ENCODE data around the gene NAP1L1.

NAP1L1 gene

DNA sequence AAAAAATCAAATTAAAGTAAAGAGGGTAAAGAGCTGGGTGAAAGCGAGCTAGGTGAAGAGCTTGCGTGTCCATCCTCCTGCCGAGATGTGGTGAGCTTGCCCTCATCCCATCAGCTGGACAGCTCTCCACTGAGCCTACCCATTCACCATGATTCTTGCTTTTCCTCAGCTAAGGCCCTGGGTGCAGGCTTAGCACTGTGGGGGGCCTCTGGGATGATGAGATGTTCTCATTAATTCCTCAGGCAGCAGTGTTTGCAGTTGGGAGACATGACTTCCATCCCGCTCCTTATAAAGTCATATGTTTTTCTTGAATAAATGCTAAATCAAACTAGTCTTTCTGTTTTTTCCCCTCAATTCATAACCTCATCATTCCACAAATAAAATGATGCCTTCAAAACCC lies 70.9 kb downstream of the NAP1L1 start:
- H3K27ac ChIP-seq (ENCODE audit: insufficient read depth in 1 of 2, low read depth in 1 of 2, low read length in 2 of 2, poor library complexity in 1 of 2, severe bottlenecking in 2 of 2): no peak overlapping the region
- 95% methylated on average over 3 of the region's 4 CpGs for WGBS (ENCODE audit: insufficient coverage)
- H3K36me3 ChIP-seq (ENCODE audit: control insufficient read depth in 4 of 4, insufficient read depth in 4 of 4, low read length in 3 of 4): no peaks in the 10 kb centered on the region
- peaks cover 0 to 2% (median 0%) of the 10 kb centered on the region in 5 experiments for H3K9me3 ChIP-seq (ENCODE audit: control extremely low read depth in 1 of 5, control insufficient read depth in 4 of 5, insufficient read depth in 2 of 5, low read depth in 1 of 5, low read length in 4 of 5)
- no peak overlapping the region for H3K4me3 ChIP-seq (ENCODE audit: control insufficient read depth in 1 of 7, extremely low read depth in 1 of 7, insufficient read depth in 4 of 7, low read depth in 2 of 7, low read length in 6 of 7)
- ChIA-PET POLR2A (interaction anchor here (0.7 kb wide), 1 partner anchor 372 kb away, joined by 3 read pairs; no protein-coding TSS in a partner anchor), CTCF (interaction anchor here (1.0 to 1.5 kb wide), 2 partner anchors 14 to 18 kb away, joined by 4 read pairs; partner anchors contain the start of gene PHLDA1)
- H3K27me3 ChIP-seq (replicated peaks in 2 of 5; ENCODE audit: control insufficient read depth in 4 of 5, insufficient read depth in 5 of 5, low read length in 4 of 5): peaks cover 0 to 2% (median 0%) of the 10 kb centered on the region in 5 experiments
- peaks cover 0 to 3% (median 0%) of the 10 kb centered on the region in 4 experiments for H3K4me1 ChIP-seq (ENCODE audit: control extremely low read depth in 1 of 4, control insufficient read depth in 4 of 4, insufficient read depth in 4 of 4, low read length in 3 of 4)
- no peak for DNase-seq

DNA sequence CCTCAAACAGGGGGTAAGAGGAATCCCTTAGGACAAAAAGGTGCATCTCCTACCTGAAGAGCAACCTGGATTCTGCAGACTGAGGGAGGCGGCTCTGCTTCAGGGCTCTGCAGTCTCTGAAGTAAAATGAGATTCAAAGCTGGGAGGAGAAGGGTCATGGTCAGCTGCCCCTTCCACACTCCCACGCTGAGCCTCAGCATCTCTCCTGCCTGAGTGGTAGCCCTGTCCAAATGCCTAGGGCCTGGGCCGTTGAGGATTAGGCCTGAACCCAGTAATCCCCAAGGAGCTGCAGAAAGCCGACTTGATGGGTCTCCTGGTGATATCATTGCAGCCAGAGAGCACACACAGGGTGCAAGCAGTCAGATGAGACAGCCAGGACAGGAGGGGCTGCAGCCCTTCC lies 71.8 kb downstream of the NAP1L1 start:
- ChIA-PET CTCF (interaction anchor here (1.0 to 1.5 kb wide), 3 partner anchors 15 to 81 kb away, joined by 3 to 4 read pairs (median 4); partner anchors contain the start of gene PHLDA1), POLR2A (no interaction called here)
- Histone ChIP-seq H3K4me3 (ENCODE audit: control insufficient read depth in 1 of 7, extremely low read depth in 1 of 7, insufficient read depth in 4 of 7, low read depth in 2 of 7, low read length in 6 of 7) (no peak overlapping the region), H3K9me3 (ENCODE audit: control extremely low read depth in 1 of 5, control insufficient read depth in 4 of 5, insufficient read depth in 2 of 5, low read depth in 1 of 5, low read length in 4 of 5) (peaks cover 0 to 2% (median 0%) of the 10 kb centered on the region in 5 experiments), H3K36me3 (ENCODE audit: control insufficient read depth in 4 of 4, insufficient read depth in 4 of 4, low read length in 3 of 4) (no peaks in the 10 kb centered on the region), H3K27me3 (replicated peaks in 2 of 5; ENCODE audit: control insufficient read depth in 4 of 5, insufficient read depth in 5 of 5, low read length in 4 of 5) (peaks cover 0 to 2% (median 0%) of the 10 kb centered on the region in 5 experiments), H3K4me1 (ENCODE audit: control extremely low read depth in 1 of 4, control insufficient read depth in 4 of 4, insufficient read depth in 4 of 4, low read length in 3 of 4) (no peaks in the 10 kb centered on the region), H3K27ac (ENCODE audit: insufficient read depth in 1 of 2, low read depth in 1 of 2, low read length in 2 of 2, poor library complexity in 1 of 2, severe bottlenecking in 2 of 2) (no peak overlapping the region)
- WGBS (ENCODE audit: insufficient coverage): 100% methylated on average over 3 of the region's 4 CpGs
- DNase-seq: no peak

DNA sequence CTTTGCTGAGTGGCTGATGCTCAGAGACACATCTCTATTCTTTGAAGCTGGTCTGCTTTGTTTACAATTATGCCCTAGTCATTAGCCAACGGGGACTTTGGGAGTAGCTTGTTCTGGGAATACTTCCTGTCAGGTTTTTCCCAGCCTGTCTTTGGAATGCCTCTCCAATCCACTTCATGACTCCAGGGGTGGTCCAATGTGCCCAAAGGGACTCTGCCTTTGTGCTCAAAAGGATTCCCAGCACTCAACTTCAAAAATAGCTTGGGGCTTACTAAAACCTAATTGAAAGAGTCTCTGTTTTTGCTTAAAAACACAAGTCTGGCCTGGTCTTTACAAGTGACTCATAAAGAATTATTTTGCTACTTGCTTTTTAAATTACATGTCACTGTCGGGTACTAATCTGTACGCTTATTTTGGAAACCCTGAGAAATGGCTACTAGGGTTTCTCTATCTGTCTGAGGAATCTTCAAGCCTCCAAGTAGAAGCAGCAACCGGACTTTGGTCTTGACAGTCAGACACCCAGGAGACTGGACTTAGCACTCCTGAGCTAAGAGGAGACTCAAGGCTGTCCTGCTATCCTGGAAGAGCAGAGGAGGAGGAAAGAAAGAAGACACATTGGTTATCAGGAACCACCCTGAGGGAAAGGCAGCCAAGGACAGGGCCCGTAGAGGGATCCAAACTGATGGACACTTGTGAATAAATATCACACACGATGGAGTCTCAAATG lies 73.6 kb downstream of the NAP1L1 start:
- DNase-seq: no peak
- Histone ChIP-seq H3K27ac (ENCODE audit: insufficient read depth in 1 of 2, low read depth in 1 of 2, low read length in 2 of 2, poor library complexity in 1 of 2, severe bottlenecking in 2 of 2) (no peak overlapping the region), H3K9me3 (ENCODE audit: control extremely low read depth in 1 of 5, control insufficient read depth in 4 of 5, insufficient read depth in 2 of 5, low read depth in 1 of 5, low read length in 4 of 5) (peaks cover 0 to 1% (median 0%) of the 10 kb centered on the region in 5 experiments), H3K4me1 (ENCODE audit: control extremely low read depth in 1 of 4, control insufficient read depth in 4 of 4, insufficient read depth in 4 of 4, low read length in 3 of 4) (no peaks in the 10 kb centered on the region), H3K27me3 (replicated peaks in 2 of 5; ENCODE audit: control insufficient read depth in 4 of 5, insufficient read depth in 5 of 5, low read length in 4 of 5) (peaks cover 0 to 5% (median 0%) of the 10 kb centered on the region in 5 experiments), H3K4me3 (ENCODE audit: control insufficient read depth in 1 of 7, extremely low read depth in 1 of 7, insufficient read depth in 4 of 7, low read depth in 2 of 7, low read length in 6 of 7) (no peak overlapping the region), H3K36me3 (ENCODE audit: control insufficient read depth in 4 of 4, insufficient read depth in 4 of 4, low read length in 3 of 4) (no peaks in the 10 kb centered on the region)
- ChIA-PET POLR2A (no interaction called here), CTCF (no interaction called here)
- WGBS (ENCODE audit: insufficient coverage): 99% methylated on average over 6 of the region's 6 CpGs

DNA sequence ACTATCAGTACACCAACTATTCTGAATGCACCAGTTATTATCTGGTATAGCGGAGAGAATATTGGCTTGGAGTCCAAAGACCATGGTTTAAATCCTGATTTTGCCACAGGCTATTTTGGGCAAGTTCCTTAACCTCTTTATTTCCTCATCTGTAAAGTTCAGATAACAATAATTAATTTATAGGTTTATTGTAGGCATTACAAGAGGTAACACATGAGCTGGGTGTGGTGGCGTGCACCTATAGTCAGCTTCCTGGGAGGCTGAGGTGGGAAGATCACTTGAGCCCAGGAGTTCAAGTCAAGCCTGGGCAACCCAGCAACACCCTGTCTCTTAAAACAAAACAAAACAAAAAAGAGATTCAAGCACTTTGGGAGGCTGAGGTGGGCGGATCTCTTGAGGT lies 76.1 kb downstream of the NAP1L1 start:
- Histone ChIP-seq H3K4me1 (ENCODE audit: control extremely low read depth in 1 of 4, control insufficient read depth in 4 of 4, insufficient read depth in 4 of 4, low read length in 3 of 4) (no peaks in the 10 kb centered on the region), H3K4me3 (ENCODE audit: control insufficient read depth in 1 of 7, extremely low read depth in 1 of 7, insufficient read depth in 4 of 7, low read depth in 2 of 7, low read length in 6 of 7) (no peak overlapping the region), H3K27me3 (replicated peaks in 2 of 5; ENCODE audit: control insufficient read depth in 4 of 5, insufficient read depth in 5 of 5, low read length in 4 of 5) (peaks cover 0 to 5% (median 0%) of the 10 kb centered on the region in 5 experiments), H3K27ac (ENCODE audit: insufficient read depth in 1 of 2, low read depth in 1 of 2, low read length in 2 of 2, poor library complexity in 1 of 2, severe bottlenecking in 2 of 2) (no peak overlapping the region), H3K9me3 (ENCODE audit: control extremely low read depth in 1 of 5, control insufficient read depth in 4 of 5, insufficient read depth in 2 of 5, low read depth in 1 of 5, low read length in 4 of 5) (peaks cover 0 to 5% (median 0%) of the 10 kb centered on the region in 5 experiments), H3K36me3 (ENCODE audit: control insufficient read depth in 4 of 4, insufficient read depth in 4 of 4, low read length in 3 of 4) (no peaks in the 10 kb centered on the region)
- WGBS (ENCODE audit: insufficient coverage): no CpG with 5 or more reads among the region's 3 CpGs
- CTCF ChIA-PET: no interaction called here
- POLR2A ChIA-PET: interaction anchor here (0.6 kb wide), 1 partner anchor 12 kb away, joined by 3 read pairs; no protein-coding TSS in a partner anchor
- DNase-seq: no peak

DNA sequence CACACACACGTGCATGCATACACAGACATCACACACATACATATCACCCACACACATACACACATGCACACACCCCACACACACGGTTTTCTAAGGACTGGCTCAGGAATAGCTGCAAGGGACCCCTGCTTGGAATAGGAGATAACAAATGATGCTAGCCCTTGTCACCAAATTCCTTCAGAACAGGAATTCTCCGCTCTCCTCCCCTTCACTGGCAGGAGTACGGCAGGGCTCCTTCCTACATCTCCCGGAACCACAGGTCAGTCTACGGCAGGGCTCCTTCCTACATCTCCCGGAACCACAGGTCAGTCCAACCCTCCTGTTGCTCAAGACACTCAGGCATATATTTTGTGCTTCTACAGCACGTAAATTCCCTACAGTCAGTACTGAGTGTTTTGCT lies 76.8 kb downstream of the NAP1L1 start:
- no peaks in the 10 kb centered on the region for H3K36me3 ChIP-seq (ENCODE audit: control insufficient read depth in 4 of 4, insufficient read depth in 4 of 4, low read length in 3 of 4)
- H3K9me3 ChIP-seq (ENCODE audit: control extremely low read depth in 1 of 5, control insufficient read depth in 4 of 5, insufficient read depth in 2 of 5, low read depth in 1 of 5, low read length in 4 of 5): peaks cover 0 to 5% (median 0%) of the 10 kb centered on the region in 5 experiments
- H3K27ac ChIP-seq (ENCODE audit: insufficient read depth in 1 of 2, low read depth in 1 of 2, low read length in 2 of 2, poor library complexity in 1 of 2, severe bottlenecking in 2 of 2): no peak overlapping the region
- DNase-seq: no peak
- ChIA-PET POLR2A (no interaction called here), CTCF (no interaction called here)
- 96% methylated on average over 6 of the region's 8 CpGs for WGBS (ENCODE audit: insufficient coverage)
- no peaks in the 10 kb centered on the region for H3K4me1 ChIP-seq (ENCODE audit: control extremely low read depth in 1 of 4, control insufficient read depth in 4 of 4, insufficient read depth in 4 of 4, low read length in 3 of 4)
- H3K4me3 ChIP-seq (ENCODE audit: control insufficient read depth in 1 of 7, extremely low read depth in 1 of 7, insufficient read depth in 4 of 7, low read depth in 2 of 7, low read length in 6 of 7): no peak overlapping the region
- H3K27me3 ChIP-seq (replicated peaks in 2 of 5; ENCODE audit: control insufficient read depth in 4 of 5, insufficient read depth in 5 of 5, low read length in 4 of 5): peaks cover 0 to 5% (median 0%) of the 10 kb centered on the region in 5 experiments

DNA sequence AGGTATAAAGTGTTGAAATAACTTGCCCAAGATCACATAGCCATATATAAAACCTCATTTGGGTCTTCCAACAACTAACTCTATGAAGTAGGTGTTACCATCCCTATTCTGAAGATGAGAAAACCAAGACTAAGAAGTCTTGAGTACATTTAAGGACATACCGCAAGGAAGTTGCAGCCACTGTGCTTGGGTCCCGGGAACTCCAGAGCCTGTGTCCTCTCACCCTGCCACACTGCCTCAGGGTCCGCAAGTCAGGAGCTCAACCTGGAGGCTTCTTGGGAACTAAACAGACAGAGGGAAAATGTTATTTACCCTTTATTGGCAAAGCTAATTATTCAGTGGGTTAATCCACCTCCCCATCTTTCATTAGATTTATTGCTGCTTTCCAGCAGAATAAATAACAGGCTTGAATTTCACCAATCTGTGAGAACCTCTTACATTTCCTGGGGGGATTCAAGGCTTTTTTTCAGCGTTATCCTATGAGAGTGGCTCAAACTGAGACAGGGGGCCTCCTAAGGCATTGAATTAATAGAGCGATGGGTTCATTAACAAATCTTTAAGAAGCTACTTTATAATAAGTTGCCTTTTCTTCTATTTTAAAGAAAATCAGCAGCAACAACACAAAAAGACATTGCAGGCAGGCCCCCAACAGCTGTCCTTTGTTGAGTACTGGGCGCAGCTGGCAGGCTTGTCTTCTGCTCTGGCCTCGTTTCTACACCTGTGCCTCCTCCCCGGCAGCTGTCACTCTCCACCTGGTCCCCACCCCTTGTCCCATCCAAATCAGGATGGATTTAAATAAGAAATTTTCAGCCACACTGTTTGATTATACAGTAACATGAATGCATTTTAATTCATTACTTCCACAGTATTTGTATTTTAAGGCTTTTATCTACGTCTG lies 78.2 kb downstream of the NAP1L1 start:
- ChIA-PET POLR2A (no interaction called here), CTCF (interaction anchor here (1.2 kb wide), 1 partner anchor 54 kb away, joined by 3 read pairs; no protein-coding TSS in a partner anchor)
- no peak for DNase-seq
- 96% methylated on average over 7 of the region's 9 CpGs for WGBS (ENCODE audit: insufficient coverage)
- Histone ChIP-seq H3K27ac (ENCODE audit: insufficient read depth in 1 of 2, low read depth in 1 of 2, low read length in 2 of 2, poor library complexity in 1 of 2, severe bottlenecking in 2 of 2) (no peak overlapping the region), H3K4me3 (ENCODE audit: control insufficient read depth in 1 of 7, extremely low read depth in 1 of 7, insufficient read depth in 4 of 7, low read depth in 2 of 7, low read length in 6 of 7) (no peak overlapping the region), H3K4me1 (ENCODE audit: control extremely low read depth in 1 of 4, control insufficient read depth in 4 of 4, insufficient read depth in 4 of 4, low read length in 3 of 4) (no peaks in the 10 kb centered on the region), H3K9me3 (ENCODE audit: control extremely low read depth in 1 of 5, control insufficient read depth in 4 of 5, insufficient read depth in 2 of 5, low read depth in 1 of 5, low read length in 4 of 5) (peaks cover 0 to 5% (median 0%) of the 10 kb centered on the region in 5 experiments), H3K36me3 (ENCODE audit: control insufficient read depth in 4 of 4, insufficient read depth in 4 of 4, low read length in 3 of 4) (no peaks in the 10 kb centered on the region), H3K27me3 (replicated peaks in 2 of 5; ENCODE audit: control insufficient read depth in 4 of 5, insufficient read depth in 5 of 5, low read length in 4 of 5) (peaks cover 0 to 5% (median 0%) of the 10 kb centered on the region in 5 experiments)
